Transverse colon (tissue), 4 donors: ENCODE measurements around the gene WBP2NL. TPM values are rescaled to one million over a fixed set of nuclear protein-coding genes. Genes with fewer than 3 reads are reported as not detected.

ENCODE experiments used
- DNase-seq: peaks from one replicate; pipeline ENCODE4 v3.0.0-alpha.2; 2019
- H3K27ac ChIP-seq, 4 donors: fragments of 200-600 bp; sonication (generic); 2 replicates each; pipeline ENCODE4 v1.5.1; 2016 to 2018; ENCODE audit warnings: inconsistent platforms in 4 of 4
- H3K27me3 ChIP-seq: fragments of 200-600 bp; sonication (generic); 2 replicates; pipeline ENCODE4 v1.5.1; 2017; ENCODE audit warnings: inconsistent platforms
- H3K36me3 ChIP-seq, 4 donors: fragments of 200-600 bp; sonication (generic); 2 replicates each; pipeline ENCODE4 v1.5.1; 2017 to 2019; ENCODE audit warnings: inconsistent platforms in 4 of 4
- H3K4me1 ChIP-seq, 4 donors: fragments of 200-600 bp; sonication (generic); 2 replicates each; pipeline ENCODE4 v1.5.1; 2017 to 2020; ENCODE audit warnings: inconsistent platforms in 4 of 4
- H3K4me3 ChIP-seq, 4 donors: fragments of 200-600 bp; sonication (generic); 1 replicate in 1 of 4; 2 replicates in 3 of 4; pipeline versions ENCODE4 v1.5.1 to v1.6.1; 2017 to 2019; ENCODE audit warnings: inconsistent platforms in 4 of 4
- H3K9me3 ChIP-seq, 2 donors: fragments of 200-600 bp; sonication (generic); 2 replicates each; pipeline ENCODE4 v1.5.1; 2017 to 2019; ENCODE audit warnings: inconsistent platforms in 2 of 2
- EP300 ChIP-seq: sonication (generic); formaldehyde crosslinking; IDR thresholded peaks from one replicate; pipeline ENCODE4 v1.6.1; 2017; ENCODE audit warnings: antibody characterized with exemption, low read depth
- POLR2A ChIP-seq: fragments of 450-650 bp; IDR thresholded peaks from one replicate; pipeline ENCODE4 v1.6.1; 2016; ENCODE audit warnings: antibody characterized with exemption, mild to moderate bottlenecking, moderate library complexity
- POLR2AphosphoS5 ChIP-seq, 3 donors: sonication (generic); formaldehyde crosslinking; IDR thresholded peaks; one replicate each; pipeline ENCODE4 v1.6.1; 2016; ENCODE audit warnings: antibody characterized with exemption in 3 of 3
- WGBS, 2 donors: methylation state at CpG; one replicate each; pipeline ENCODE4 v1.1.5; 2018; ENCODE audit warnings: low coverage in 1 of 2; 5-methylcytosine and 5-hydroxymethylcytosine counted together
- in situ Hi-C, 4 donors: fragments of 200-750 bp; cut with MboI; loops; one replicate each; pipeline versions ENCODE4 v1.15.0 to v1.15.1; 2017; ENCODE audit warnings: low sequenced_read_pairs in 3 of 4, low pct_ligation_motif_present in 1 of 4, low pct_unique_long_range_greater_than_20kb in 1 of 4
- intact Hi-C: fragments of 100-400 bp; cut with DNase I; formaldehyde crosslinking; loops from one replicate; pipeline ENCODE4 v1.15.1; 2023; ENCODE audit warnings: low total_unique reads
- total RNA-seq, 4 donors: library from RNA; depleted of rRNA; stranded (reverse); fragments of >200 nt; gene quantifications; one replicate each; pipeline ENCODE4 v1.1.0, GENCODE V29; 2016
- TF ChIP-seq, protein P1 (sequence below), 5 experiments: fragments of 200-600 bp in 3 of 5; fragments of 450-650 bp in 2 of 5; sonication (generic) in 3 of 5; IDR thresholded peaks; 1 replicate in 2 of 5; 2 replicates in 3 of 5; pipeline ENCODE4 v1.5.1; 2016 to 2017; ENCODE audit warnings: antibody characterized with exemption in 5 of 5, inconsistent platforms in 3 of 5, mild to moderate bottlenecking in 2 of 5, moderate library complexity in 1 of 5

The WBP2NL gene
- total RNA-seq, 4 donors from 2014 or later = 0.96 to 12.0 (median 3.5) TPM; not detected in 1

GRCh38 chr22:42033263-42034181 lies 34.9 kb downstream of the WBP2NL start:
- in situ Hi-C loops (no loop called here), intact Hi-C loops (no loop called here)
- TF ChIP-seq EP300 = no peak
- Histone ChIP-seq H3K4me3 (no peak overlapping the region), H3K36me3 (no peaks in the 10 kb centered on the region), H3K9me3 (no peaks in the 10 kb centered on the region), H3K27ac (no peak overlapping the region), H3K4me1 (no peaks in the 10 kb centered on the region), H3K27me3 (no peaks in the 10 kb centered on the region)
- DNase-seq = no peak
- WGBS, 2 donors = 93% methylated on average over 5 of the region's 5 CpGs; no CpG with 5 or more reads in 1 of the 2 donors

GRCh38 chr22:42035256-42035655 lies 36.7 kb downstream of the WBP2NL start:
- H3K36me3 ChIP-seq = no peaks in the 10 kb centered on the region
- no peak overlapping the region for H3K27ac ChIP-seq
- 81 to 100% methylated on average over 1 to 7 of the region's 8 CpGs for WGBS, 2 donors
- no peaks in the 10 kb centered on the region for H3K9me3 ChIP-seq
- no peak overlapping the region for H3K4me3 ChIP-seq
- intact Hi-C loops (no loop called here), in situ Hi-C loops (no loop called here)
- DNase-seq = no peak
- no peaks in the 10 kb centered on the region for H3K27me3 ChIP-seq
- no peaks in the 10 kb centered on the region for H3K4me1 ChIP-seq
- TF ChIP-seq POLR2AphosphoS5 (IDR thresholded peaks at IDR 0.05) (no peak), POLR2A (no peak), EP300 (no peak)
- TF ChIP-seq, protein P1, sequence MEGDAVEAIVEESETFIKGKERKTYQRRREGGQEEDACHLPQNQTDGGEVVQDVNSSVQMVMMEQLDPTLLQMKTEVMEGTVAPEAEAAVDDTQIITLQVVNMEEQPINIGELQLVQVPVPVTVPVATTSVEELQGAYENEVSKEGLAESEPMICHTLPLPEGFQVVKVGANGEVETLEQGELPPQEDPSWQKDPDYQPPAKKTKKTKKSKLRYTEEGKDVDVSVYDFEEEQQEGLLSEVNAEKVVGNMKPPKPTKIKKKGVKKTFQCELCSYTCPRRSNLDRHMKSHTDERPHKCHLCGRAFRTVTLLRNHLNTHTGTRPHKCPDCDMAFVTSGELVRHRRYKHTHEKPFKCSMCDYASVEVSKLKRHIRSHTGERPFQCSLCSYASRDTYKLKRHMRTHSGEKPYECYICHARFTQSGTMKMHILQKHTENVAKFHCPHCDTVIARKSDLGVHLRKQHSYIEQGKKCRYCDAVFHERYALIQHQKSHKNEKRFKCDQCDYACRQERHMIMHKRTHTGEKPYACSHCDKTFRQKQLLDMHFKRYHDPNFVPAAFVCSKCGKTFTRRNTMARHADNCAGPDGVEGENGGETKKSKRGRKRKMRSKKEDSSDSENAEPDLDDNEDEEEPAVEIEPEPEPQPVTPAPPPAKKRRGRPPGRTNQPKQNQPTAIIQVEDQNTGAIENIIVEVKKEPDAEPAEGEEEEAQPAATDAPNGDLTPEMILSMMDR (IDR thresholded peaks at IDR 0.05) = no peak

- in situ Hi-C loops = no loop called here
- Histone ChIP-seq H3K9me3 (peaks cover 9 to 11% of the 10 kb centered on the region in 2 donors), H3K4me1 (no peaks in the 10 kb centered on the region), H3K27me3 (no peaks in the 10 kb centered on the region), H3K4me3 (no peak overlapping the region), H3K36me3 (no peaks in the 10 kb centered on the region), H3K27ac (no peak overlapping the region)
- TF ChIP-seq POLR2AphosphoS5 (IDR thresholded peaks at IDR 0.05) (no peak), POLR2A (no peak), EP300 (no peak)
- TF ChIP-seq, protein P1 (IDR thresholded peaks at IDR 0.05) = no peak
- 97 to 98% methylated on average over 5 of the region's 5 CpGs for WGBS, 2 donors
- no peak for DNase-seq
- intact Hi-C loops = no loop called here
Observed at GRCh38 chr22:42039271-42039670, 40.7 kb downstream of the WBP2NL start.

DNA sequence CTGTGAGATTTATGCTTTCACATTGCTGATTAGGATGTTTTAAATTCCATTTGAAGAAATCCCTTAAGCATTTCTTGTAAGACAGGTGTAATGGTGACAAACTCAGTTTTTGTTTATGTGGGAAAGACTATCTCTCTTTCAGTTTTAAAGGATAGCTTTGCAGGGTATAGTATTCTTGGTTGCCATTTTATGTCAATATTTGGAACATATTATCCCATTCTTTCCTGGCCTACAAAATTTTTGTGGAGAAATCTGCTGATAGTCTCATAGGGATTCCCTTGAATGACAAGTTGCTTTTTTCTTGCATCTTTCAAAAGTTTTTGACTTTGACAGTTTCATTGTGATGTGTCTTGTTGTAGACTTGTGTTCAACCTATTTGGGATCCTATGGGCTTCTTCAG lies 43.2 kb downstream of the WBP2NL start:
- intact Hi-C loops (no loop called here), in situ Hi-C loops (no loop called here)
- Histone ChIP-seq H3K27ac (no peak overlapping the region), H3K4me1 (no peaks in the 10 kb centered on the region), H3K36me3 (no peaks in the 10 kb centered on the region), H3K9me3 (peaks cover 9 to 11% of the 10 kb centered on the region in 2 donors), H3K4me3 (no peak overlapping the region), H3K27me3 (no peaks in the 10 kb centered on the region)
- DNase-seq = no peak
- TF ChIP-seq POLR2A = no peak
- no peak for TF ChIP-seq POLR2AphosphoS5 (IDR thresholded peaks at IDR 0.05)
- TF ChIP-seq EP300 = no peak
- TF ChIP-seq, protein P1 (IDR thresholded peaks at IDR 0.05) = no peak
